ENCODE results near the gene SAMD3.
"Not testable (repeated sequence)": the region's sequence is repeated elsewhere in the genome, so short reads cannot be mapped to it uniquely, and the experiment has no call there.

Gene SAMD3

DNA sequence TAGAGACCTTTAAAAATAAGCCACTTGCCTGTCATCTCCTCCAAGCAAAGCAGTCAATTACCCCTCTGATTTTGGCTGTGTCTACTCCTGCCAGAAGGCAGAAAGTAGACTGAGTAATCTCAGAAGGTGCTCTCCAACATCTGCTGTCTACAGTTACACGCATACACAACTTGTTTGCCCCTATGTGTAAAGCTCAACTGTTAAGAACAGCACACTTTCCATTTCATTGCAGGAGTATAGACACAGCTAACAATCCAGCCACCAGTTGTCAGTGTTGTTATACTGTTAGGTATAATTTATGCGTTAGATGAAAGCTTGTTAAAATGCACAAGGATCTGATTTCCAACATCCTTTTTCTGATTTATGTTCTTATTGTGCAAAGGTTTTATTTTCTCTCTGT lies 88.2 kb downstream of the SAMD3 start:
- Mint-ChIP-seq H3K4me1 (peaks cover 88% of the 10 kb centered on the region), H3K27ac (ENCODE audit: low read depth) (peak overlapping the region; percentile 38), H3K4me3 (peak overlapping the region; percentile 27), H3K27me3 (no peaks in the 10 kb centered on the region), H3K36me3 (ENCODE audit: insufficient read depth) (peaks cover 17% of the 10 kb centered on the region), H3K9me3 (no peaks in the 10 kb centered on the region)
- DNase-seq (ENCODE audit: low spot score in 2 of 2): no peak
- no peak for ATAC-seq (replicated peaks; ENCODE audit: extremely low read depth, poor library complexity, severe bottlenecking)

DNA sequence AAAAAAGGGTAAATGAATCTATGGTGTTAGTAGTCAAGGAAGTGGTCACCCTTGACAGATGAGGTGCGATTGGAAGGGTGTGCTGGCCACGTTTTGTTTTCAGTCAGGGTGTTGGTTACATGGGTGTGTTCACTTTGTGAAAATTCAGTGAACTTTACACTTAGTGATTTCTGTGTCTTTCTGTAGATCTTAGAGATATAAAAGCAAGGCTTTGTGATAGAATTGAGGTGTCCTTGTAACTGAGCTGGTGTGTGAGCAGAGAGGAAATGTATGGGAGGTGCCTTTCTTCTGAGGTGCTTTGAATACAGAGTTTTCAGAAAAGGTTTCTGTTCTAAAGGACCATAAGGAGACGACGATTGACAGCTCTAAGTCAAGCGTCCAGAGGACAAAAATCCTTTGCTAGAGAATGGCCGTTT lies 90.5 kb downstream of the SAMD3 start:
- ATAC-seq (replicated peaks; ENCODE audit: extremely low read depth, poor library complexity, severe bottlenecking): peak; percentile 92
- H3K4me1 Mint-ChIP-seq: peaks cover 74% of the 10 kb centered on the region
- H3K27me3 Mint-ChIP-seq: no peaks in the 10 kb centered on the region
- H3K36me3 Mint-ChIP-seq (ENCODE audit: insufficient read depth): peaks cover 13% of the 10 kb centered on the region
- H3K9me3 Mint-ChIP-seq: no peaks in the 10 kb centered on the region
- H3K4me3 Mint-ChIP-seq: peak overlapping the region; percentile 53
- peak overlapping the region; percentile 79 for H3K27ac Mint-ChIP-seq (ENCODE audit: low read depth)
- DNase-seq (ENCODE audit: low spot score in 2 of 2): peak; percentile 48 to 79

DNA sequence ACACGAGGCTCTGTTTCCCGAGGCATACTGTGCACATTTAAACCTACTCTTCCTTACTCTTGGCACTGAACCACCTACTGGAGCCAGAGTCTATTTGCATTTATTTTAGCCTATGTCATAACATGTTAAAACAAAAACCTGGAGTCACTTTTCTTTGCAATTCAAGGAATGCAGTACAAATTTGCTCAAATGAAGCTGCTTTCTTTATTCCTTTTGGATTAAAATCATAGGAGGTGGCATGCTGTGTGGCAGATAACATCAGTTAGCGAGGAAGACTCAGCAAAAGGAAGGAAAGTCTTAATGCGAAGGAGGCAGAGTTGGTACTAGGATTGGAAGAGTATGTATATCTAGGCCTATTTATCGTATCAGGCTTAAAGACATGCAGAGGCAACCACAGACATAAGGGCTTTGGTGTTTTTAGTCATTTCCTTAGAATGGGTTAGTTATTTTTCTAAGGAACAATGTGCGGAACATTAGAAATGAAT lies 92.9 kb downstream of the SAMD3 start:
- H3K27me3 Mint-ChIP-seq: no peaks in the 10 kb centered on the region
- DNase-seq (ENCODE audit: low spot score in 2 of 2) (no peak), ATAC-seq (replicated peaks; ENCODE audit: extremely low read depth, poor library complexity, severe bottlenecking) (no peak)
- peaks cover 77% of the 10 kb centered on the region for H3K4me1 Mint-ChIP-seq
- H3K9me3 Mint-ChIP-seq: no peaks in the 10 kb centered on the region
- peak overlapping the region; percentile 79 for H3K27ac Mint-ChIP-seq (ENCODE audit: low read depth)
- no peak overlapping the region for H3K4me3 Mint-ChIP-seq
- H3K36me3 Mint-ChIP-seq (ENCODE audit: insufficient read depth): peaks cover 8% of the 10 kb centered on the region

DNA sequence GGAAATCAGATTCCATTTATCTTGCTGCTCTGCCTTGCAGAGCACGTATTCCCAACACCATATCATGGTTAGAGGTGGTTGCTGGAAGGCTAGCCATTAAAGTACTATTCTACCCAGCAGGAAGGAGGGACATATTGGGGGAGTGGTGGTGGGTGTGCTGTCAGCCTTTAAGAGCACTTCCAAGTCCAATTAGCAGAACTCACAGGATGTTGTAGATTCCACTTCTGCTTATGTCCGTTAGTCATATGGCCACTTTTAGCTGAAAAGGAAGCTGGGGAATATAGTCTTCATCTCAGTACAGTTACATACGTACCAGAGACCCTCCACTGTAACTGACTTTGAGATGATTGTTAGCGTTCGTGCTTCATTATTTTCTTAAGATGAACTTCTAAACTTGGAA lies 94.4 kb downstream of the SAMD3 start:
- Mint-ChIP-seq H3K27ac (ENCODE audit: low read depth) (no peak overlapping the region), H3K4me1 (peaks cover 64% of the 10 kb centered on the region), H3K9me3 (no peaks in the 10 kb centered on the region), H3K36me3 (ENCODE audit: insufficient read depth) (peaks cover 8% of the 10 kb centered on the region), H3K27me3 (no peaks in the 10 kb centered on the region), H3K4me3 (no peak overlapping the region)
- ATAC-seq (replicated peaks; ENCODE audit: extremely low read depth, poor library complexity, severe bottlenecking): no peak
- no peak for DNase-seq (ENCODE audit: low spot score in 2 of 2)

DNA sequence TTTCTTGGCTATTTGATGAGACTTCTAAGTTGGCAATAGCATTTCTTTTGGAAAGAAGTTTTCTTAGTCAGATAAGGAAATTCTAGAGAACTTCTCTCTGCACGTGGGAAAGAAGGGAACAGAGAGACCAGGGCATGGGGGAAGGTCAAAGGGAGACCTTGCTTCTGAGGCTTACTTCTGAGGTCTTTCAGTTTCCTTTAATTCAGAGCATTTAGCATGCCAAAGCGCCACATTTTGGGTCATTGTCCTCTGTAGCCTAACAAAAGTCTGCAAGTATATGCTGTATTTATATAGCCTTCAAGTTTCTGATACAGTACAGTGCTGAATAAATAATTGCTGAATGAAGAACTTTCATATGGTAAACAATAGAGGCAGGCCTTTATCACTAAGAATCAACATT lies 95.6 kb downstream of the SAMD3 start:
- Mint-ChIP-seq H3K9me3 (no peaks in the 10 kb centered on the region), H3K27me3 (no peaks in the 10 kb centered on the region), H3K4me3 (no peak overlapping the region), H3K4me1 (peaks cover 53% of the 10 kb centered on the region), H3K36me3 (ENCODE audit: insufficient read depth) (peaks cover 3% of the 10 kb centered on the region), H3K27ac (ENCODE audit: low read depth) (peak overlapping the region; percentile 52)
- ATAC-seq (replicated peaks; ENCODE audit: extremely low read depth, poor library complexity, severe bottlenecking) (no peak), DNase-seq (ENCODE audit: low spot score in 2 of 2) (no peak)

DNA sequence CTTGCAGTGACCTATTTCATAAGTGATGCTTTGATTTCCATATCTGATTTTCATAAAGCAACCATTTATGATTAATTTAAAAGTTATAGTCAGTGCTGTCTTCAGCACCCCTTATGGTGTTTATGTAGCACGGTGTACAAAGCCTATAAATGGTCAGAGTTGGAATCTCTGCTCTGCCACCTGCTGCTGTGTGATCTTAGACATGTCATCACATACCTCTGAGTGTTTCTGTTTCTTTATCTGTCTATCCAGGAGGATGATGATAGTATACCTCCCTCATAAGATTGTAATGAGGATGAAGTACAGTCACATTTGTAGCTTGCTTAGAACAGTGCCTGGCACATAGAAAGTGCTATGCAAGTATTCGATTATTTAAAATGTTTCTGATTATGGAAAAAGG lies 100.5 kb downstream of the SAMD3 start:
- no peak overlapping the region for H3K4me3 Mint-ChIP-seq
- DNase-seq (ENCODE audit: low spot score in 2 of 2) (no peak), ATAC-seq (replicated peaks; ENCODE audit: extremely low read depth, poor library complexity, severe bottlenecking) (no peak)
- H3K27ac Mint-ChIP-seq (ENCODE audit: low read depth): no peak overlapping the region
- H3K9me3 Mint-ChIP-seq: no peaks in the 10 kb centered on the region
- peaks cover 29% of the 10 kb centered on the region for H3K4me1 Mint-ChIP-seq
- peaks cover 4% of the 10 kb centered on the region for H3K36me3 Mint-ChIP-seq (ENCODE audit: insufficient read depth)
- H3K27me3 Mint-ChIP-seq: no peaks in the 10 kb centered on the region

DNA sequence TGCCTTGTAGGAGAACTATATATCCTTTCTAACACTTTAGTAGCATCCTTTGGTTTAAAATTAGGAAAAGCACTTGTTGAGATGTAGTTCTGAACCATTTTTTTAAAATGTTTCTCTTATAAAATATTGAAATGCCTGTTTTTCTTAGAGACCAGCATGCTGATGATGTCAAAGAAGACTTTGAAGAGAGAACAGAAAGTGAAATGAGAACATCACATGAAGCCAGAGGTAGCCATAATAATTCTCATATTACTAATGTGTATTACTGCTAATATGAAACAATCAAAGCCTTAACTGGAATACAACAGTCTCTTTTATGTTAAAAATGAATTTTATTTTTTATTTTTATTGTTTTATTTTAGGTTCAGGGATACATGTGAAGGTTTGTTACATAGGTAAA lies 102.0 kb downstream of the SAMD3 start:
- no peak for ATAC-seq (replicated peaks; ENCODE audit: extremely low read depth, poor library complexity, severe bottlenecking)
- Mint-ChIP-seq H3K4me1 (peaks cover 16% of the 10 kb centered on the region), H3K4me3 (no peak overlapping the region), H3K9me3 (no peaks in the 10 kb centered on the region), H3K36me3 (ENCODE audit: insufficient read depth) (peaks cover 9% of the 10 kb centered on the region), H3K27ac (ENCODE audit: low read depth) (peak overlapping the region; percentile 20), H3K27me3 (no peaks in the 10 kb centered on the region)
- DNase-seq (ENCODE audit: low spot score in 2 of 2): no peak

DNA sequence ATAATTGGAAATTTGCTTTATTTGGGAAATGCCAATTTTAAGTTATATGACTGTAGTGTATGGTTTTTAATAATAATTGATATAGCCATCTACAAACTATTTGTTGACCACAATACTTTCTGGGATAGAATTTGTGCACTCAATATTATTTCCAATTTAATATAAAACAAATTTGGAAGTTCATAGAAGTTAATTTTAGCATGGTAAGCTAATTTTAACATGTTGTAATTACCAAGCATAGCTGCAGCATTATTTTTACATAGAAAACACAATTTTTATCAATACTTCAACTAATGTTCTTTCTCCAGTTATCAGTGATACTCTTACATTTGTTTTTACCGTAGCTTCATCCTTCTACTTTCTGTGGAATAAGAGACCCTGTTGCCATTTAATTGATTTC lies 103.5 kb downstream of the SAMD3 start:
- H3K9me3 Mint-ChIP-seq: no peaks in the 10 kb centered on the region
- H3K27me3 Mint-ChIP-seq: no peaks in the 10 kb centered on the region
- peaks cover 11% of the 10 kb centered on the region for H3K4me1 Mint-ChIP-seq
- H3K4me3 Mint-ChIP-seq: no peak overlapping the region
- DNase-seq (ENCODE audit: low spot score in 2 of 2): no peak
- peaks cover 7% of the 10 kb centered on the region for H3K36me3 Mint-ChIP-seq (ENCODE audit: insufficient read depth)
- no peak overlapping the region for H3K27ac Mint-ChIP-seq (ENCODE audit: low read depth)
- ATAC-seq (replicated peaks; ENCODE audit: extremely low read depth, poor library complexity, severe bottlenecking): no peak

DNA sequence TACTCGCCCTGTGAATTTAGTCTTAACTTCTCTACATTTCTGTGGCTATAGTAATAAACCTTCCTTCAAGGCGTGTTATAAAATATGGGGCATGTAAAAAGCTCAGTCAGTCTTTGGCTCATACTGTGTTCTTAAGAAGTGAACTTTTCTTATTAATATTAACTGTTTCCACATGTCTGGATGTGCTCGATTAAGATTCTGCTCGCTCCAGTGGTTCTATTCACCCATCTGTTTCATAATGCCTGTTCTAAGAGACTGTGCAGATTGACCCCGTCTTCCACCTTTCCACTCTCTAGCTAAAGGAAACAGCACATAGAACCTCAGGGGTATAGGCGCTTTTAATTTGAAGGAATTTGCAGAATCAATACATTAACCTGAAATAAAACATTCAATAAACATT lies 104.5 kb downstream of the SAMD3 start:
- Mint-ChIP-seq H3K27me3 (no peaks in the 10 kb centered on the region), H3K36me3 (ENCODE audit: insufficient read depth) (peaks cover 7% of the 10 kb centered on the region), H3K27ac (ENCODE audit: low read depth) (no peak overlapping the region), H3K4me1 (peaks cover 11% of the 10 kb centered on the region), H3K4me3 (no peak overlapping the region), H3K9me3 (no peaks in the 10 kb centered on the region)
- no peak for ATAC-seq (replicated peaks; ENCODE audit: extremely low read depth, poor library complexity, severe bottlenecking)
- DNase-seq (ENCODE audit: low spot score in 2 of 2): no peak

DNA sequence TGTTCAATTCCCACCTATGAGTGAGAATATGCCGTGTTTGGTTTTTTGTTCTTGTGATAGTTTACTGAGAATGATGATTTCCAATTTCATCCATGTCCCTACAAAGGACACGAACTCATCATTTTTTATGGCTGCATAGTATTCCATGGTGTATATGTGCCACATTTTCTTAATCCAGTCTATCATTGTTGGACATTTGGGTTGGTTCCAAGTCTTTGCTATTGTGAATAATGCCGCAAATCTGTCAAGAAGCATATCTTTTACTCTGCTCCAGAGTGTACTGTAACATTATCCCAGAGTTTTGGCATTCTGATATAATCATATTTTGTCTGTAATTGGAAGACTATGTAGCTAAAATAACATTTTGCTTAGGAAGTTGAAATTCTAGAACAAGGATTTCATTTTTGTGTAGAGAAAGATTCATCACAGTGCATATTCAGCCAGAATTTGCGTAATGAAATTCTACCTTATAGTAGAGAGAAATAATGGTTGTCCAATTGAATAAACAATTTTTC lies 105.5 kb downstream of the SAMD3 start:
- DNase-seq (ENCODE audit: low spot score in 2 of 2); H3K9me3 Mint-ChIP-seq; H3K27me3 Mint-ChIP-seq; H3K36me3 Mint-ChIP-seq (ENCODE audit: insufficient read depth); H3K4me3 Mint-ChIP-seq; ATAC-seq (replicated peaks; ENCODE audit: extremely low read depth, poor library complexity, severe bottlenecking); H3K27ac Mint-ChIP-seq (ENCODE audit: low read depth): not testable (repeated sequence)
- peaks cover 13% of the 10 kb centered on the region for H3K4me1 Mint-ChIP-seq

DNA sequence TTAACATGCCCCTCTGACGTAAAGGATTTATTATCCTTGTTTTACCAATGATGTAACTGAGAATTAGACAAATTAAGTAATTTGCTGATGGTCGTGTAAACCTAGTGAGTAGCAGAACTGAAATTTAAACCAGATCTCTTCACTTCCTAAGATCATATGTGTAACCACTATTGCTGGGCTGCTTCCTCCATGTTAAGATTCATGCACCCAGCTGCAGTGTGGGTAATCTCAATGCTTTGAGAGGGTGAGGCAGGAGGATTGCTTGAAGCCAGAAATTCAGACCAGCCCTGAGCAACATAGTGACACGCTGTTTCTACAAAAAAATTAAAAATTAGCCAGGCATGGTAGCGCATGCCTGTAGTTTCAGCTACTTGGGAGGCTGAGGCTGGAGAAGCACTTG lies 106.5 kb downstream of the SAMD3 start:
- ATAC-seq (replicated peaks; ENCODE audit: extremely low read depth, poor library complexity, severe bottlenecking): no peak
- Mint-ChIP-seq H3K27ac (ENCODE audit: low read depth) (no peak overlapping the region), H3K4me3 (no peak overlapping the region), H3K4me1 (peaks cover 17% of the 10 kb centered on the region), H3K27me3 (no peaks in the 10 kb centered on the region), H3K36me3 (ENCODE audit: insufficient read depth) (peaks cover 9% of the 10 kb centered on the region), H3K9me3 (no peaks in the 10 kb centered on the region)
- no peak for DNase-seq (ENCODE audit: low spot score in 2 of 2)

DNA sequence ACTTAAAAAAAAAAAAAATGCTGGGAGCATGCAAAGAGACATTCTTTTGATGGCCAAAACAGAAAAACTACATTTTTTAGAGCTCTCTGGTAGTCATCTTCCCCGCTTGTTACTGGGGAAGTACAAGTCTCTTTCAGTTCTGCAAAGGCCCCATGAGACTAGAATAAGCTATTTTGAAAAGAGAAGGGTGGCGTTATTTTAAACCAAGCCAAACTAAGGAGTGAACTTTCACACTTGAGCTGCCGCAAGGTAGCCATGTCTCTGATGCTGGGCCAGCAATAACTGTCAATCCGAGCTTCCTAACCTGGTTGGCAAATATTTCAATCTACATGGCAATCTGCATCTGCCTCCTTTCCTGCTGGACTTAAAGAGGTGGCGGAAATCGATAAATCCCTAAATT lies 107.7 kb downstream of the SAMD3 start:
- Mint-ChIP-seq H3K4me1 (peaks cover 9% of the 10 kb centered on the region), H3K9me3 (no peaks in the 10 kb centered on the region), H3K36me3 (ENCODE audit: insufficient read depth) (peaks cover 9% of the 10 kb centered on the region), H3K27me3 (no peaks in the 10 kb centered on the region), H3K4me3 (no peak overlapping the region), H3K27ac (ENCODE audit: low read depth) (no peak overlapping the region)
- no peak for DNase-seq (ENCODE audit: low spot score in 2 of 2)
- no peak for ATAC-seq (replicated peaks; ENCODE audit: extremely low read depth, poor library complexity, severe bottlenecking)

DNA sequence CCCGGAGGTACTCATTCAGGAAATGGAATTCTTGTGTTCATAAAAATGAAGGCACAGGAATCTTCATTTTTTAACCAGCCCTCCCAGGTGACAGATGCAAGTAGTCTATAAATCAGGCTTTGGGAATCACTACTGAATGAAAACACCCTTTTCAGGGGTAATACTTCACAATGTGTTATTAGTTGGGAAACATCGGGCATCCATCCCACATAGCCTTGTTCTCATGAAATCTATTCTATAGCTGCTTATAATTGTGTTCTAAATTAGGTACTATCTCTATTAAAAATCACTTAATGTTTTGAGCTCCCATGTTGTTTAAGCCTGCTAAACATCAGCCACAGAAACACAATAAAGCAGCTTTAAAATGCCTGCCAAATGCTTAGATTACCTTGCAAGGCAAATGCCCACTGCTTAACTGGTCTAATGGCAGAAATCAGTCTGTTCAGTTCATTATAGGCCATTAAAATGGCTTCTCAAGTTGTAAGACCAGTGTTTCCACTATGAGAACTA lies 109.5 kb downstream of the SAMD3 start:
- Mint-ChIP-seq H3K4me1 (peaks cover 25% of the 10 kb centered on the region), H3K27me3 (no peaks in the 10 kb centered on the region), H3K9me3 (peaks cover 3% of the 10 kb centered on the region), H3K36me3 (ENCODE audit: insufficient read depth) (peaks cover 11% of the 10 kb centered on the region), H3K27ac (ENCODE audit: low read depth) (no peak overlapping the region), H3K4me3 (no peak overlapping the region)
- ATAC-seq (replicated peaks; ENCODE audit: extremely low read depth, poor library complexity, severe bottlenecking) (no peak), DNase-seq (ENCODE audit: low spot score in 2 of 2) (no peak)
